GM12875 (cell line): ENCODE measurements around the gene MRPS34.

Source experiments
- H3K4me3 ChIP-seq: one replicate; pipeline ENCODE4 v1.5.1; 2011; ENCODE audit warnings: low read depth, low read length, control low read depth
- CTCF ChIP-seq: IDR thresholded peaks from 2 replicates; pipeline ENCODE4 v1.5.1; 2011; ENCODE audit warnings: low read depth, mild to moderate bottlenecking, control low read depth, inconsistent platforms, low read length, moderate library complexity, borderline replicate concordance; ENCODE audit not compliant: insufficient read depth

Gene MRPS34

GRCh38 chr16:1767116-1767994, 5.6 kb downstream of the MRPS34 start:
- no peak for TF ChIP-seq CTCF

DNA sequence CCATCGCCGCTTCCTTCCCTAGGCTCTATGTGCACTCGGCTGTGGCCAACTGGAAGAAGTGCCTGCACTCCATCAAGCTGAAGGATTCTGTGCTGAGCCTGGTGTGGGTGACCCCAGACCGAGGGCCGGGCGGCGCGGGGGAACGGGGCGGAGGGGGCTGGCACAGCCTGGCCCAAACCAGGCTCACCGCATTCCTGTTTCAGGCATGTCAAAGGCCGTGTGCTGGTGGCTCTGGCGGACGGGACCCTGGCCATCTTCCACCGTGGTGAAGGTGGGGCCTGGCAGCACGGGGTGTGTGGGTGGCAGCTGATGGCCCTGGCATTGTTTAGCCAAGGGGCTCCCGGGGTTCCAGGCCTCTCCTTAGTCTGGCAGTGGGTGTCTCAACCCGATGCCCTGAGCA, 6.2 kb downstream of the MRPS34 start:
- no peak overlapping the region for H3K4me3 ChIP-seq
- TF ChIP-seq CTCF = no peak

More at GRCh38 chr16:1767116-1767994, 5.6 kb downstream of the MRPS34 start:
- no peak overlapping the region for H3K4me3 ChIP-seq

DNA sequence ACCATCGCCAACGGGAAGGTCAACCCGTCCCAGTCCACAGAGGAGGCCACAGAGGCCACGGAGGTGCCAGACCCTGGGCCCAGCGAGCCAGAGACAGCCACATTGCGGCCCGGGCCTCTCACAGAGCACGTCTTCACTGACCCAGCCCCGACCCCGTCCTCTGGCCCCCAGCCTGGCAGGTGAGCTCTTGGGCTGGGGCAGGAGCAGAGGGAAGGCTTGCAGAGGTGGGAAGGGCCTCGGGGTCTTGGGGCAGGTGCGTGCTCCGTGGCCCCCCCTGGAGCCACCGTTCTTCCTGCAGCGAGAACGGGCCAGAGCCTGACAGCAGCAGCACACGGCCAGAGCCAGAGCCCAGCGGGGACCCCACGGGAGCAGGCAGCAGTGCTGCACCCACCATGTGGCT, 6.7 kb downstream of the MRPS34 start:
- TF ChIP-seq CTCF = no peak
- no peak overlapping the region for H3K4me3 ChIP-seq

- TF ChIP-seq CTCF = no peak
- no peak overlapping the region for H3K4me3 ChIP-seq
Measured at GRCh38 chr16:1765826-1766225, 7.1 kb downstream of the MRPS34 start.

DNA sequence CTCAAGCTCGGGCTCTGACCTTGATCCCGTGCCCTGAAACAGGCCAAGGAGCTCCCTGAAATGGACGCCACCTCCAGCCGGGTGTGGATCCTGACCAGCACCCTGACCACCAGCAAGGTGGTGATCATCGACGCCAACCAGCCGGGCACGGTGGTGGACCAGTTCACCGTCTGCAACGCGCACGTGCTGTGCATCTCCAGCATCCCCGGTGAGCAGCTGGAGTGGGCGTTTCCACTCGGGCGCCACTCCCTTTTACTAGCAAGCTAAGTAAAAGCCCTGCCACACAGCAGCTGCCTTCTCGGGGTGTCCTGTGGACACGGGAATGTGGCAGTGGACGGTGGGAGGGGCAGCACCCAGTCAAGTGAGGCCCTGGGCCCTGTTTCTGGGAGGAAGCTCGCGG, 8.0 kb downstream of the MRPS34 start:
- TF ChIP-seq CTCF = no peak
- H3K4me3 ChIP-seq = no peak overlapping the region

DNA sequence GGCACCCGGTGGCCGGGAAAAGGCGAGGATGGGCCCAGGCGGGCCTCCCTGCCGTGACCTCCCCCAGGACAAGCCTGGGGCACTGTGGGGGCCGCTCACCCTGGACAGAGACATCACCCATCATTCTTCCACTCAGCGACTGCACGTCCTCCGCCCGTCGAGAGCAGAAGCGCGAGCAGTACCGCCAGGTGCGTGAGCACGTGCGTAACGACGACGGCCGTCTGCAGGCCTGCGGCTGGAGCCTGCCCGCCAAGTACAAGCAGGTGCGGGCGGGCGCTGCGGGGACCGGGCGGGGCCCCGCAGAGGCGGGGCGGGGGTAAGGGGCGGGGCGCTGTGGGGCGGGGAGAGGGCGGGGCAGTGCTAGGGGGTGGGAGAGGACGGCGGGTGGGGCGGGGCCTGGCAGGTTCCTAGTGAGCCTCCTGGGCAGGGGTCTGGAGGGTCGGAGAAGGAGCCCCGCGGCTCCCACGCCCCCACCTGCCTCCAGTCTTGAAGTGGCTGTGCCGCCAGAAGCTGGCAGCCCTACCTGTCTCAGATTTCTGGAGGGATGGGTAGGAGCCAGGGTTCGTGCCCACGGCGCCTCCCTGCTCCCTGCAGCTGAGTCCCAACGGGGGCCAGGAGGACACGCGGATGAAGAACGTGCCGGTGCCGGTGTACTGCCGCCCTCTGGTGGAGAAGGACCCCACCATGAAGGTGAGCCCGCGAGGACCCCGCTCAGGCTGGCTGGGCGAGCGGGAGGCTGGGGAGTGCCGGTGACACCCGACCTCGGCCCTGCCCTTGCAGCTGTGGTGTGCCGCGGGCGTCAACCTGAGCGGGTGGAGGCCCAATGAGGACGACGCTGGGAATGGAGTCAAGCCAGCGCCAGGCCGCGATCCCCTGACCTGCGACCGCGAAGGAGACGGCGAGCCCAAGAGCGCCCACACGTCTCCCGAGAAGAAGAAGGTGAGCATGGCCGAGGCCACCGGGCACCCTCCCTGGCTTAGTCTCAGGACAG, 9.1 kb downstream of the MRPS34 start:
- 0 out of 2 replicates have a peak, but pooled peaks have one; percentile 12 for TF ChIP-seq CTCF
- H3K4me3 ChIP-seq = no peak overlapping the region
